ENCODE measurements around the gene GGT6. TPM values are rescaled to one million over a fixed set of nuclear protein-coding genes. Genes with fewer than 3 reads are reported as not detected.

Gene GGT6
- total RNA-seq, 1 donor from 2014 or later: not detected

- H3K27me3 Mint-ChIP-seq (ENCODE audit: low read depth, unreplicated experiment): no peaks in the 10 kb centered on the region
- no peaks in the 10 kb centered on the region for H3K9me3 Mint-ChIP-seq (ENCODE audit: unreplicated experiment)
- no peaks in the 10 kb centered on the region for H3K27me3 ChIP-seq (ENCODE audit: insufficient read depth, low read length)
- no peaks in the 10 kb centered on the region for H3K79me2 ChIP-seq (ENCODE audit: insufficient read depth, low read length)
- H3K36me3 ChIP-seq (ENCODE audit: insufficient read depth, low read length): peaks cover 1% of the 10 kb centered on the region
- peaks cover 2% of the 10 kb centered on the region for H3K4me1 ChIP-seq (ENCODE audit: insufficient read depth, low read length)
- DNase-seq (ENCODE audit: low read depth) (no peak), FAIRE-seq (no peak)
- no peak overlapping the region for H3K9ac ChIP-seq (ENCODE audit: low read length)
- peaks cover 1% of the 10 kb centered on the region for H3K4me1 Mint-ChIP-seq (ENCODE audit: low read depth, unreplicated experiment)
- no peak overlapping the region for H2AFZ ChIP-seq (ENCODE audit: low read depth, low read length)
- no peak overlapping the region for H3K4me2 ChIP-seq (ENCODE audit: low read length)
- H4K20me1 ChIP-seq (ENCODE audit: insufficient read depth, low read length): peaks cover 22% of the 10 kb centered on the region
- TF ChIP-seq, protein P1, sequence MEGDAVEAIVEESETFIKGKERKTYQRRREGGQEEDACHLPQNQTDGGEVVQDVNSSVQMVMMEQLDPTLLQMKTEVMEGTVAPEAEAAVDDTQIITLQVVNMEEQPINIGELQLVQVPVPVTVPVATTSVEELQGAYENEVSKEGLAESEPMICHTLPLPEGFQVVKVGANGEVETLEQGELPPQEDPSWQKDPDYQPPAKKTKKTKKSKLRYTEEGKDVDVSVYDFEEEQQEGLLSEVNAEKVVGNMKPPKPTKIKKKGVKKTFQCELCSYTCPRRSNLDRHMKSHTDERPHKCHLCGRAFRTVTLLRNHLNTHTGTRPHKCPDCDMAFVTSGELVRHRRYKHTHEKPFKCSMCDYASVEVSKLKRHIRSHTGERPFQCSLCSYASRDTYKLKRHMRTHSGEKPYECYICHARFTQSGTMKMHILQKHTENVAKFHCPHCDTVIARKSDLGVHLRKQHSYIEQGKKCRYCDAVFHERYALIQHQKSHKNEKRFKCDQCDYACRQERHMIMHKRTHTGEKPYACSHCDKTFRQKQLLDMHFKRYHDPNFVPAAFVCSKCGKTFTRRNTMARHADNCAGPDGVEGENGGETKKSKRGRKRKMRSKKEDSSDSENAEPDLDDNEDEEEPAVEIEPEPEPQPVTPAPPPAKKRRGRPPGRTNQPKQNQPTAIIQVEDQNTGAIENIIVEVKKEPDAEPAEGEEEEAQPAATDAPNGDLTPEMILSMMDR (IDR thresholded peaks at IDR 0.05; ENCODE audit: insufficient read depth, low read depth, low read length): no peak
- TF ChIP-seq EZH2 (IDR thresholded peaks at IDR 0.05; ENCODE audit: insufficient read depth, low read length): no peak
- H3K36me3 Mint-ChIP-seq (ENCODE audit: low read depth, unreplicated experiment): peaks cover under 1% of the 10 kb centered on the region
- no peak overlapping the region for H3K4me3 Mint-ChIP-seq (ENCODE audit: unreplicated experiment)
- no peaks in the 10 kb centered on the region for H3K9me3 ChIP-seq (ENCODE audit: insufficient read depth, low read depth, low read length)
- H3K4me3 ChIP-seq (ENCODE audit: insufficient read depth, low read depth, low read length): no peak overlapping the region
- H3K27ac Mint-ChIP-seq (ENCODE audit: unreplicated experiment): no peak overlapping the region
- H3K27ac ChIP-seq (ENCODE audit: low read depth, low read length): no peak overlapping the region
These were observed 18.9 kb downstream of the GGT6 start for GRCh38 chr17:4541328-4542002.

DNA sequence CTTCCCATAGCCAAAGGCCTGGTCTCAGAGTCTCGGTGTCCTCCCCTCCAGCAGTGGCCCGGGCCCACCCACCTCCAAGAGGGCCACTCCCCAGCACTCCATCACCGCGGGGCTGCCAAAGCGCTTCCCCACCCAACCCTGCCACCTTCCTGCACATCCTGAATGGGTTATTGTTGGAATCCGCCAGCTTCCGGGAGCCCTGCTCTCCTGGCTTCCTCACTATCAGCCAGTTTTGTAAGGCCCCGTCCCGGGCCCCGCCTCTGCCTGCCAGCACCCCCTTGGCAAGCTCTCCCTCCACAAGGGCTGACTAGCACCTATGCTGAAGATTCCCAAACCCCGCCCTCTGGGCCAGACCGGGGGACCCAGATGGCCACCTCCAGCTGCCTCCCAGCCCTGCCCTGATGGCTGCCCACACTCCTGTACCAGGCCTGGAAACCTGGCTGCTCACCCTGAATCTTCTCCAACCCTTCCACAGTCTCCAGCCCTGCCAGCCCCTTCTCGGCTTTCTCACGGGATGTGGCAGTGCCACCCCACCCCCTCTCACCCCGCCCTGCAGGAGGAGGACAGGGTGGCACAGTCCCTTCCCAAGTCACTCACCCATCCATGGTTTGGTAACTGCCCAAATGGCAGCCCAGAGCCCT is 19.6 kb downstream of the GGT6 start:
- DNase-seq (ENCODE audit: low read depth) (no peak), FAIRE-seq (no peak)
- no peak overlapping the region for H3K4me3 ChIP-seq (ENCODE audit: insufficient read depth, low read depth, low read length)
- Mint-ChIP-seq H3K36me3 (ENCODE audit: low read depth, unreplicated experiment) (no peaks in the 10 kb centered on the region), H3K27ac (ENCODE audit: unreplicated experiment) (no peak overlapping the region), H3K4me1 (ENCODE audit: low read depth, unreplicated experiment) (peaks cover 2% of the 10 kb centered on the region), H3K27me3 (ENCODE audit: low read depth, unreplicated experiment) (no peaks in the 10 kb centered on the region), H3K4me3 (ENCODE audit: unreplicated experiment) (no peak overlapping the region), H3K9me3 (ENCODE audit: unreplicated experiment) (no peaks in the 10 kb centered on the region)
- peaks cover 3% of the 10 kb centered on the region for H3K4me1 ChIP-seq (ENCODE audit: insufficient read depth, low read length)
- H3K36me3 ChIP-seq (ENCODE audit: insufficient read depth, low read length): no peaks in the 10 kb centered on the region
- H3K79me2 ChIP-seq (ENCODE audit: insufficient read depth, low read length): no peaks in the 10 kb centered on the region
- no peak overlapping the region for H3K9ac ChIP-seq (ENCODE audit: low read length)
- no peaks in the 10 kb centered on the region for H3K27me3 ChIP-seq (ENCODE audit: insufficient read depth, low read length)
- H3K9me3 ChIP-seq (ENCODE audit: insufficient read depth, low read depth, low read length): no peaks in the 10 kb centered on the region
- TF ChIP-seq, protein P1 (IDR thresholded peaks at IDR 0.05; ENCODE audit: insufficient read depth, low read depth, low read length): no peak
- TF ChIP-seq EZH2 (IDR thresholded peaks at IDR 0.05; ENCODE audit: insufficient read depth, low read length): no peak
- H3K27ac ChIP-seq (ENCODE audit: low read depth, low read length): no peak overlapping the region
- H3K4me2 ChIP-seq (ENCODE audit: low read length): no peak overlapping the region
- H4K20me1 ChIP-seq (ENCODE audit: insufficient read depth, low read length): peaks cover 18% of the 10 kb centered on the region
- no peak overlapping the region for H2AFZ ChIP-seq (ENCODE audit: low read depth, low read length)

DNA sequence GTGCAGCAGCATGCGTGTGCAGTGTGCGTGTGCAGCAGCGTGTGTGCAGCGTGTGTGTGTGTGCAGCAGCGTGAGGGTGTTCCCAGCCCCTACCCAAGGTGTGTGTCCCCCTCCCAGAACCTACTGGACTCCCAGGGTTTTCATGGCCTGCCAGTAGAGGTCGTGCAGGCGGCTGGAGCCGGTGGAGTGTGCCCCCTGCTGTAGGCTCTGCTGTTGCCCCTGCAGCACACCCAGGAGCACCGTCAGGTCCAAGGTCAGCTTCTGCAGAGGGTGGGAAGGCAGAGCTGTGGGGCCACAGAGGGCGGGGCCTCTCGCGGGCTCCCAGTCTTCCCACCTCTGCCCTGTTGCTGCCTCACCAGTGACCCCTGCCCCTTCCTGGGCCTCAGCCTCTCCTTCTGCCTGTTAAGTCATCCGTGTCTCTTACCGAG is 20.1 kb downstream of the GGT6 start:
- no peaks in the 10 kb centered on the region for H3K36me3 Mint-ChIP-seq (ENCODE audit: low read depth, unreplicated experiment)
- Histone ChIP-seq H3K4me2 (ENCODE audit: low read length) (no peak overlapping the region), H3K9ac (ENCODE audit: low read length) (no peak overlapping the region), H3K9me3 (ENCODE audit: insufficient read depth, low read depth, low read length) (no peaks in the 10 kb centered on the region), H4K20me1 (ENCODE audit: insufficient read depth, low read length) (peaks cover 18% of the 10 kb centered on the region), H2AFZ (ENCODE audit: low read depth, low read length) (no peak overlapping the region), H3K79me2 (ENCODE audit: insufficient read depth, low read length) (no peaks in the 10 kb centered on the region), H3K4me3 (ENCODE audit: insufficient read depth, low read depth, low read length) (no peak overlapping the region), H3K4me1 (ENCODE audit: insufficient read depth, low read length) (peaks cover 3% of the 10 kb centered on the region), H3K27me3 (ENCODE audit: insufficient read depth, low read length) (no peaks in the 10 kb centered on the region), H3K36me3 (ENCODE audit: insufficient read depth, low read length) (no peaks in the 10 kb centered on the region), H3K27ac (ENCODE audit: low read depth, low read length) (no peak overlapping the region)
- peaks cover 2% of the 10 kb centered on the region for H3K4me1 Mint-ChIP-seq (ENCODE audit: low read depth, unreplicated experiment)
- DNase-seq (ENCODE audit: low read depth) (no peak), FAIRE-seq (no peak)
- H3K4me3 Mint-ChIP-seq (ENCODE audit: unreplicated experiment): no peak overlapping the region
- TF ChIP-seq, protein P1 (IDR thresholded peaks at IDR 0.05; ENCODE audit: insufficient read depth, low read depth, low read length): no peak
- TF ChIP-seq EZH2 (IDR thresholded peaks at IDR 0.05; ENCODE audit: insufficient read depth, low read length): no peak
- no peak overlapping the region for H3K27ac Mint-ChIP-seq (ENCODE audit: unreplicated experiment)
- H3K9me3 Mint-ChIP-seq (ENCODE audit: unreplicated experiment): no peaks in the 10 kb centered on the region
- H3K27me3 Mint-ChIP-seq (ENCODE audit: low read depth, unreplicated experiment): no peaks in the 10 kb centered on the region

Data from astrocyte (in vitro differentiated cells and primary cell).